ENCODE data around the gene PRM2.

GRCh38 chr16:11278681-11279628 is 2.7 kb upstream of the PRM2 start:
- TF ChIP-seq POLR2AphosphoS5 (IDR thresholded peaks at IDR 0.05; ENCODE audit: low read depth, low read length) (no peak), TAF1 (IDR thresholded peaks at IDR 0.05; ENCODE audit: borderline replicate concordance, insufficient read depth, low read length) (no peak), REST (IDR thresholded peaks at IDR 0.05; ENCODE audit: insufficient read depth in 1 of 2, low read depth in 2 of 2, low read length in 2 of 2) (no peak), SIN3A (IDR thresholded peaks at IDR 0.05; ENCODE audit: borderline replicate concordance, insufficient read depth, low read length) (no peak)

Measured in PFSK-1 (cell line).